Measurements from ENCODE around the gene KLF6. TPM values are rescaled to one million over a fixed set of nuclear protein-coding genes. Genes with fewer than 3 reads are reported as not detected.

The KLF6 gene
- total RNA-seq, 1 experiment from 2014 or later = 282 TPM

DNA sequence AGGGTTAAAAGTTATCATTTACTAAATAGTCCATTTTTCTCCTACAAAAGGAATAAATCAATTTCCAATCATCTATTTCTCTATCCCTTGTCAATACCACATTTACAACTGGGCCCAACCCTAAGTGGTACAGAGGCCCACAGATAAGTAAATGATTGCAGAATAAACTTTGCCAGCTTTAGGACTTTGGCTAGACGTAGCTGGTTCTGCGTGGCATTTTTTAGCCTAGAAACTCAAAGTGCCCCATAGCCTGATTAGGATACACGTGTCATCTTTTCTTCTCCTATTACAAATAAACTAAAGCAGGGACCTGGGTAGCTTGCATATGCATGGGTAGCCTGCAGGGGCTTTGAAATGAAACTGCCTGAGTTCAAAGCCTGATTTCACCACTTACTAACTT is 56.4 kb downstream of the KLF6 start:
- DNase-seq (ENCODE audit: unreplicated experiment) = no peak
- Mint-ChIP-seq H3K4me3 (ENCODE audit: unreplicated experiment) (no peak overlapping the region), H3K27me3 (ENCODE audit: insufficient read depth, unreplicated experiment) (no peaks in the 10 kb centered on the region), H3K36me3 (ENCODE audit: insufficient read depth, unreplicated experiment) (no peaks in the 10 kb centered on the region), H3K27ac (ENCODE audit: low read depth, unreplicated experiment) (no peak overlapping the region), H3K4me1 (ENCODE audit: insufficient read depth, unreplicated experiment) (peaks cover 7% of the 10 kb centered on the region), H3K9me3 (ENCODE audit: unreplicated experiment) (peaks cover 8% of the 10 kb centered on the region)
- intact Hi-C loops (cut with micrococcal nuclease) = no loop called here
- TF ChIP-seq, protein P1, sequence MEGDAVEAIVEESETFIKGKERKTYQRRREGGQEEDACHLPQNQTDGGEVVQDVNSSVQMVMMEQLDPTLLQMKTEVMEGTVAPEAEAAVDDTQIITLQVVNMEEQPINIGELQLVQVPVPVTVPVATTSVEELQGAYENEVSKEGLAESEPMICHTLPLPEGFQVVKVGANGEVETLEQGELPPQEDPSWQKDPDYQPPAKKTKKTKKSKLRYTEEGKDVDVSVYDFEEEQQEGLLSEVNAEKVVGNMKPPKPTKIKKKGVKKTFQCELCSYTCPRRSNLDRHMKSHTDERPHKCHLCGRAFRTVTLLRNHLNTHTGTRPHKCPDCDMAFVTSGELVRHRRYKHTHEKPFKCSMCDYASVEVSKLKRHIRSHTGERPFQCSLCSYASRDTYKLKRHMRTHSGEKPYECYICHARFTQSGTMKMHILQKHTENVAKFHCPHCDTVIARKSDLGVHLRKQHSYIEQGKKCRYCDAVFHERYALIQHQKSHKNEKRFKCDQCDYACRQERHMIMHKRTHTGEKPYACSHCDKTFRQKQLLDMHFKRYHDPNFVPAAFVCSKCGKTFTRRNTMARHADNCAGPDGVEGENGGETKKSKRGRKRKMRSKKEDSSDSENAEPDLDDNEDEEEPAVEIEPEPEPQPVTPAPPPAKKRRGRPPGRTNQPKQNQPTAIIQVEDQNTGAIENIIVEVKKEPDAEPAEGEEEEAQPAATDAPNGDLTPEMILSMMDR (IDR thresholded peaks at IDR 0.05; ENCODE audit: unreplicated experiment) = no peak
- BruUV-seq (replicated peaks) = no TSS peak
- ChIA-PET POLR2A (interaction anchor here (1.4 kb wide), 1 partner anchor 8 kb away, joined by 3 read pairs; no protein-coding TSS in a partner anchor), CTCF (interaction anchor here (0.7 kb wide), 1 partner anchor 171 kb away, joined by 3 read pairs; no protein-coding TSS in a partner anchor)

DNA sequence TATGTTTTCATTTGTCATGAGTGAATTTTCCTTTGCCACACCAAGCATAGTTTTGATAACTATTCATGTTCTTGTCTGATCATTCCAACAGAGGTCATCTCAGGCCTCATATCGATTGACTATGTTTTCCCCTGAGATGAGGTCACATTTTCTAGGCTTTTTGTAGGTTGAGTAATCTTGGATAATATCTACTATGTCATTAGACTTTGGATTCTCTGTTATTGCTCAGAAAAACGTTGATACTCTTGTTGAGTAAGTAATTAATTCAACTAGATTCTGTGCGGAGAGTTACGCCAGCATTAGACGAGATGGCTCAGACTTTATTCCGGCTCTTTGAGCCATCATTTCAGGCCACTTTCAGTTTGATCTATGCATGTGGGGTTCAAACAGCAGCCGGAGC is 57.7 kb downstream of the KLF6 start:
- CTCF ChIA-PET = no interaction called here
- no TSS peak for BruUV-seq (replicated peaks)
- POLR2A ChIA-PET = interaction anchor here (0.7 kb wide), 1 partner anchor 426 kb away, joined by 3 read pairs; no protein-coding TSS in a partner anchor
- no peaks in the 10 kb centered on the region for H3K36me3 Mint-ChIP-seq (ENCODE audit: insufficient read depth, unreplicated experiment)
- peaks cover 4% of the 10 kb centered on the region for H3K9me3 Mint-ChIP-seq (ENCODE audit: unreplicated experiment)
- H3K4me1 Mint-ChIP-seq (ENCODE audit: insufficient read depth, unreplicated experiment) = peaks cover 3% of the 10 kb centered on the region
- DNase-seq (ENCODE audit: unreplicated experiment) = no peak
- no peak overlapping the region for H3K27ac Mint-ChIP-seq (ENCODE audit: low read depth, unreplicated experiment)
- TF ChIP-seq, protein P1 (IDR thresholded peaks at IDR 0.05; ENCODE audit: unreplicated experiment) = no peak
- intact Hi-C loops (cut with micrococcal nuclease) = no loop called here
- no peak overlapping the region for H3K4me3 Mint-ChIP-seq (ENCODE audit: unreplicated experiment)
- no peaks in the 10 kb centered on the region for H3K27me3 Mint-ChIP-seq (ENCODE audit: insufficient read depth, unreplicated experiment)

Data from MCF 10A (cell line).